Measurements from ENCODE around the gene LYZL2. TPM values are rescaled to one million over a fixed set of nuclear protein-coding genes. Genes with fewer than 3 reads are reported as not detected.

The LYZL2 gene
- total and polyA plus RNA-seq, 2 of the 8 experiments (the other 6 are each of a cell fraction or from before 2014, with no cell fraction given), result not detected

DNA sequence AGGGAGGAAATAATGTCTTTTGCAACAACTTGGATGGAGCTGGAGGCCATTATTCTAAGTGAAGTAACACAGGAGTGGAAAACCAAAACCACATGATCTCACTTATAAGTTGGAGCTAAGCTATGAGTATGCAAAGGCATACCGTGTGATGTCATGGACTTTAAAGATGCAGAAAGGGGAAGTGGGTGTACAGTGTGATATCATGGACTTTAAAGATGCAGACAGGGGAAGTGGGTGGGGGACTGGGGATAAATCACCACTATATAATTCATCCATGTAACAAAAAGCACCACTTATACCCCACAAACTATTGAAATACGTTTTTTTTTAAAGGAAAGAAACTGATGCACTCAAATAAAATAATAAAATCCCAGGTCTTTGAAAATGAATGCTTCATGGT is 29.5 kb downstream of the LYZL2 start:
- Histone ChIP-seq H2AK5ac (ENCODE audit: low read depth, low read length) (no peak overlapping the region), H3K56ac (replicated peaks; ENCODE audit: insufficient read length, low read depth, low read length) (no peak overlapping the region), H3K36me3 (ENCODE audit: control insufficient read depth in 2 of 4, insufficient read depth in 4 of 4, low read length in 3 of 4) (no peaks in the 10 kb centered on the region), H2BK120ac (replicated peaks; ENCODE audit: low read depth, low read length) (no peak overlapping the region), H2BK20ac (ENCODE audit: low read length) (no peak overlapping the region), H3K79me2 (ENCODE audit: control insufficient read depth in 1 of 2, insufficient read depth in 2 of 2, low read length in 2 of 2) (no peaks in the 10 kb centered on the region), H3K9ac (replicated peaks in 1 of 4; ENCODE audit: extremely low read depth in 1 of 4, low read depth in 3 of 4, low read length in 3 of 4) (no peak overlapping the region), H2BK5ac (ENCODE audit: low read depth, low read length) (no peak overlapping the region), H3K4me2 (ENCODE audit: insufficient read depth in 1 of 2, low read depth in 2 of 2, low read length in 2 of 2) (no peak overlapping the region), H3K4ac (replicated peaks; ENCODE audit: insufficient read length, low read depth, low read length) (no peak overlapping the region), H3K27me3 (replicated peaks in 1 of 4; ENCODE audit: control insufficient read depth in 3 of 4, extremely low read depth in 1 of 4, insufficient read depth in 3 of 4, low read length in 3 of 4) (peaks cover 8 to 27% (median 15%) of the 10 kb centered on the region in 4 experiments), H3K4me3 (ENCODE audit: extremely low read depth in 1 of 4, insufficient read depth in 2 of 4, low read depth in 3 of 4, low read length in 4 of 4) (no peak overlapping the region), H3K4me1 (replicated peaks in 1 of 4; ENCODE audit: control insufficient read depth in 3 of 4, insufficient read depth in 4 of 4, low read length in 3 of 4) (peaks cover 3 to 11% (median 6%) of the 10 kb centered on the region in 4 experiments; a peak in 5 of 7 replicates), H3K23ac (ENCODE audit: insufficient read length) (no peak overlapping the region), H4K5ac (ENCODE audit: insufficient read length, low read depth, low read length) (no peak overlapping the region), H4K8ac (ENCODE audit: extremely low read depth, insufficient read depth, low read length) (no peak overlapping the region), H3K18ac (ENCODE audit: extremely low read depth, low read length) (no peak overlapping the region), H2BK15ac (ENCODE audit: low read length) (no peak overlapping the region), H2BK12ac (ENCODE audit: low read depth, low read length) (no peak overlapping the region), H2AFZ (ENCODE audit: low read length) (no peak overlapping the region), H3K23me2 (ENCODE audit: low read depth, low read length) (no peaks in the 10 kb centered on the region), H3K27ac (ENCODE audit: low read depth, low read length) (no peak overlapping the region), H3K14ac (ENCODE audit: insufficient read length) (no peak overlapping the region), H4K91ac (replicated peaks; ENCODE audit: insufficient read length, low read length) (no peak overlapping the region), H3K9me3 (ENCODE audit: insufficient read depth in 2 of 2, low read depth in 1 of 2, low read length in 1 of 2) (no peaks in the 10 kb centered on the region), H4K20me1 (replicated peaks in 1 of 2; ENCODE audit: control insufficient read depth in 1 of 2, insufficient read depth in 2 of 2, low read length in 2 of 2) (no peaks in the 10 kb centered on the region), H3K79me1 (ENCODE audit: low read depth, low read length) (no peaks in the 10 kb centered on the region)
- ChIA-PET CTCF (ENCODE audit: partially characterized antibody) (interaction anchor here (0.9 to 1.1 kb wide), 3 partner anchors 9 to 40 kb away, joined by 3 read pairs; no protein-coding TSS in a partner anchor), POLR2A (ENCODE audit: partially characterized antibody) (no interaction called here)
- FAIRE-seq (no peak), DNase-seq (ENCODE audit: low read depth in 1 of 2, low spot score in 2 of 2) (no peak)
- 73% methylated on average over 2 of the region's 2 CpGs; no CpG with 5 or more reads in 1 of the 2 experiments for WGBS, 2 experiments (ENCODE audit: extremely low coverage in 1 of 2, insufficient coverage in 1 of 2, insufficient read length in 1 of 2, insufficient replicate concordance in 2 of 2, low coverage in 1 of 2, low lambda C conversion rate in 2 of 2, missing lambda C conversion rate in 1 of 2)
- no peak for TF ChIP-seq ZNF274 (IDR thresholded peaks at IDR 0.05; ENCODE audit: borderline replicate concordance, extremely low read depth, low read length)
- TF ChIP-seq, protein P1, sequence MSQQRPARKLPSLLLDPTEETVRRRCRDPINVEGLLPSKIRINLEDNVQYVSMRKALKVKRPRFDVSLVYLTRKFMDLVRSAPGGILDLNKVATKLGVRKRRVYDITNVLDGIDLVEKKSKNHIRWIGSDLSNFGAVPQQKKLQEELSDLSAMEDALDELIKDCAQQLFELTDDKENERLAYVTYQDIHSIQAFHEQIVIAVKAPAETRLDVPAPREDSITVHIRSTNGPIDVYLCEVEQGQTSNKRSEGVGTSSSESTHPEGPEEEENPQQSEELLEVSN (IDR thresholded peaks at IDR 0.05), result no peak
- TF ChIP-seq CTBP2 (IDR thresholded peaks at IDR 0.05; ENCODE audit: borderline replicate concordance, insufficient read depth, insufficient read length, low read length), result no peak
- no peak for TF ChIP-seq POU5F1 (IDR thresholded peaks at IDR 0.05; ENCODE audit: low read depth, low read length)
- TF ChIP-seq JUND (IDR thresholded peaks at IDR 0.05; ENCODE audit: low read length), result no peak
- no peak for TF ChIP-seq SP2 (IDR thresholded peaks at IDR 0.05; ENCODE audit: low read length)
- no peak for TF ChIP-seq TAF7 (optimal IDR thresholded peaks at IDR 0.05; ENCODE audit: borderline replicate concordance, low read depth, low read length)
- no peak for TF ChIP-seq EGR1 (IDR thresholded peaks at IDR 0.05; ENCODE audit: borderline replicate concordance, low read depth, low read length)
- no peak for TF ChIP-seq SIRT6 (IDR thresholded peaks at IDR 0.05; ENCODE audit: low read length)
- TF ChIP-seq, protein P2, sequence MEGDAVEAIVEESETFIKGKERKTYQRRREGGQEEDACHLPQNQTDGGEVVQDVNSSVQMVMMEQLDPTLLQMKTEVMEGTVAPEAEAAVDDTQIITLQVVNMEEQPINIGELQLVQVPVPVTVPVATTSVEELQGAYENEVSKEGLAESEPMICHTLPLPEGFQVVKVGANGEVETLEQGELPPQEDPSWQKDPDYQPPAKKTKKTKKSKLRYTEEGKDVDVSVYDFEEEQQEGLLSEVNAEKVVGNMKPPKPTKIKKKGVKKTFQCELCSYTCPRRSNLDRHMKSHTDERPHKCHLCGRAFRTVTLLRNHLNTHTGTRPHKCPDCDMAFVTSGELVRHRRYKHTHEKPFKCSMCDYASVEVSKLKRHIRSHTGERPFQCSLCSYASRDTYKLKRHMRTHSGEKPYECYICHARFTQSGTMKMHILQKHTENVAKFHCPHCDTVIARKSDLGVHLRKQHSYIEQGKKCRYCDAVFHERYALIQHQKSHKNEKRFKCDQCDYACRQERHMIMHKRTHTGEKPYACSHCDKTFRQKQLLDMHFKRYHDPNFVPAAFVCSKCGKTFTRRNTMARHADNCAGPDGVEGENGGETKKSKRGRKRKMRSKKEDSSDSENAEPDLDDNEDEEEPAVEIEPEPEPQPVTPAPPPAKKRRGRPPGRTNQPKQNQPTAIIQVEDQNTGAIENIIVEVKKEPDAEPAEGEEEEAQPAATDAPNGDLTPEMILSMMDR (IDR thresholded peaks at IDR 0.05; ENCODE audit: control extremely low read depth in 1 of 3, insufficient read depth in 1 of 3, low read depth in 1 of 3, low read length in 3 of 3), result no peak
- no peak for TF ChIP-seq GTF2F1 (IDR thresholded peaks at IDR 0.05; ENCODE audit: borderline replicate concordance, low read depth, low read length)
- TF ChIP-seq CHD1 (IDR thresholded peaks at IDR 0.05; ENCODE audit: low read depth, low read length), result no peak
